ENCODE data around the gene SLC16A11.
"Not testable (repeated sequence)": the region's sequence is repeated elsewhere in the genome, so short reads cannot be mapped to it uniquely, and the experiment has no call there.

Gene SLC16A11

GRCh38 chr17:7058831-7059447 is 15.0 kb upstream of the SLC16A11 start:
- DNase-seq (ENCODE audit: low spot score): no peak

DNA sequence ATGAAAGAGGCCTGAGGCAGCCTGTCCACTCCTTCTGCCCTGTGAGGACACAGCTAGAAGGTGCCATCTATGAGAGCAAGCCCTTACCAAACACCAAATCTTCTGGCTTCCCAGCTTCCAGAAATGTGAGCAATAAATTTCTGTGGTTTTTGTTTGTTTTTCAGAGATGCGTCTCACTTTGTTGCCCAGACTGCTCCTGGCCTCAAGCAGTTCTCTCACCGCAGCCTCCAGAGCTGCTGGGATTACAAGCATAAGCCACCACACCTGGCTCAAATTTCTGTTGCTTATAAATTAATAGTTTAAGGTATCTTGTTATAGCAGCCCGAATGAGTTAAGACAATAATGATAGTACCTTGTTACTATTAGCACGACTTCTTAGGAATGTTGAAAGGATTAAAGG is 12.5 kb upstream of the SLC16A11 start:
- DNase-seq (ENCODE audit: low spot score): no peak

- DNase-seq (ENCODE audit: low spot score): not testable (repeated sequence)
Measured at GRCh38 chr17:7050583-7050982, 6.7 kb upstream of the SLC16A11 start.

- DNase-seq (ENCODE audit: low spot score): no peak
Measured at GRCh38 chr17:7048968-7049367, 5.1 kb upstream of the SLC16A11 start.

DNA sequence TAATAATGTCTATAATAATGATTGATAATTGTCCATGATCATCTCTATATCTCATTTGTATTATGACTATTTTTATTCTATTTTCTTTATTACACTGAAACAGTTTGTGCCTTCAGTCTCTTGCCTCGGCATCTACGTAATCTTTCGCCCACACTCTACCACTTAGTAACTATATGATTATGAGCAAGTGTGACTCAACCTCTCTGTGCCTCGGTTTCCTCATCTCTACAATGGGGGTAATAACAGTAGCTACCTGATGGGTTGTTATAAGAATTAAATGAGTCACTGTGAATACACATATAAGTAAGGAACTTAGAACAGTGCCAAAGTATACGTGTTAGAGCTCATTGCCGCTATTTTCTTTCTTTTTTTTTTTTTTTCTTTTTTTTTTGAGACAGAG is 3.7 kb upstream of the SLC16A11 start:
- no peak for DNase-seq (ENCODE audit: low spot score)

DNA sequence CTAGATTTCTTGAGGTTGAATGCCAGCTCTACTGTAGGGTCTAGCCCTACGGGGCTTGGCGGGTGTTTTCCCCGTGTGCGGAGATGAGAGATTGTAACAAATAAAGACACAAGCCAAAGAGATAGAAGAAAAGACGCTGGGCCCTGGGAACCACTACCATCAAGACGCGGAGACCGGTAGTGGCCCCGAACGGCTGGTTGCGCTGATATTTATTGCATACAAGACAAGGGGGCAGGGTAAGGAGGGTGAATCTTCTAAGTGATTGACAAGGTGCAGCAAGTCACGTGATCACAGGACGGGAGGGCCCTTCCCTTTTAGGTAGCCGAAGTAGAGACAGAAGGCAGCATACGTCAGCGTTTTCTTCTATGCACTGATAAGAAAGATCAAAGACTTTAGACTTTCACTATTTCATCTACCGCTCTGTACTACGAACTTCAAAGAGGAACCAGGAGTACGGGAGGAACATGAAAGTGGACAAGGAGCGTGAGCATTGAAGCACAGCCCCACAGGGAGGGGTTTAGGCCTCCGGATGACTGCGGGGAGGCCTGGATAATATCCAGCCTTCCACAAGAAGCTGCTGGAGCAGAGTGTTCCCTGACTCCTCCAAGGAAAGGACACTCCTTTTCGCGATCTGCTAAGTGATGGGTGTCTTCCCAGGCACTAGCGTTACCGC is 3.0 kb upstream of the SLC16A11 start:
- DNase-seq (ENCODE audit: low spot score): not testable (repeated sequence)

- no peak for DNase-seq (ENCODE audit: low spot score)
Measured at GRCh38 chr17:7046127-7046724, 2.3 kb upstream of the SLC16A11 start.

DNA sequence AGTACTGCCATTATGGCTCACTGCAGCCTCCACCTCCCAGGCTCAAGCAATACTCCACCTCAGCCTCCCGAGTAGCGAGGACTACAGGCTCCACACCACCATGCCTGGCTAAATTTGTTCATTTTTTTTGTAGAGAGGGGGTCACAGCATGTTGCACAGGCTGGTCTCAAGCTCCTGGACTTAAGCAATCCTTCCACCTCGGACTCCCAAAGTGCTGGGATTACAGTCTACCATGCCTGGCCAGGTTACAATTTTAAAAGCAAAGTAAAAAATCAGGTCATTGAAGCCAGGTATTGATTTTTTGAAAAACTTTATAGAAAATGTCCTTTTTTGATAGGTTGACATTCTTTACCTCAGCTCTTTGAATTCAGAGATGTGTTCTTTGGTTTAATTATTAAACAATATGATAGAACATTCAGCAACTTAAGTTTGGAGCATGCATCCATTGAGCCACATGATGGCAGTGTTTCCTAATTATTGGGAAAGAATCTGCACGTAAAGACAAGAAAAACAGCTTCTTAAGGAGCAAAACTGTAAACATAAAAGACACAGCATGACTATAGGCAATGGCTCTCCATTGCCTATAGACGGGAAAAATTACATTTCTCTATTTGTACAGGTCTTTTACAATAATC is 1.7 kb upstream of the SLC16A11 start:
- peak; percentile 55 for DNase-seq (ENCODE audit: low spot score)

DNA sequence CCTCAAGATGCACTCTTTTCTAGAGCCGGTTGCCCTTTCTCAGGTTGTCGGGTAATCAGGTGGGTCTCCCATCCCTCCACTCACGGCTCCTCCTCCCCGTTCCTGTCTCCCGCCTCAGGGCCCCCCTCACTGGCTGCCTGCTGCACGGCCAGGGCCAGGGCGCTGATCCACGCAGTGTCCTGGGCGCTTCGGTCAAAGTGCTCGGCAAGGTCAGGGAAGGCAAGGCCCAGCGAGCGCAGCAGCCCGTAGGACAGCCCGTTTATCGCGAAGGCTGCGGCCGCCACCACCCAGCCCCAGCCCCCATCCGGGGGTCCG is 753 bp downstream of the SLC16A11 start:
- no peak for DNase-seq (ENCODE audit: low spot score)

DNA sequence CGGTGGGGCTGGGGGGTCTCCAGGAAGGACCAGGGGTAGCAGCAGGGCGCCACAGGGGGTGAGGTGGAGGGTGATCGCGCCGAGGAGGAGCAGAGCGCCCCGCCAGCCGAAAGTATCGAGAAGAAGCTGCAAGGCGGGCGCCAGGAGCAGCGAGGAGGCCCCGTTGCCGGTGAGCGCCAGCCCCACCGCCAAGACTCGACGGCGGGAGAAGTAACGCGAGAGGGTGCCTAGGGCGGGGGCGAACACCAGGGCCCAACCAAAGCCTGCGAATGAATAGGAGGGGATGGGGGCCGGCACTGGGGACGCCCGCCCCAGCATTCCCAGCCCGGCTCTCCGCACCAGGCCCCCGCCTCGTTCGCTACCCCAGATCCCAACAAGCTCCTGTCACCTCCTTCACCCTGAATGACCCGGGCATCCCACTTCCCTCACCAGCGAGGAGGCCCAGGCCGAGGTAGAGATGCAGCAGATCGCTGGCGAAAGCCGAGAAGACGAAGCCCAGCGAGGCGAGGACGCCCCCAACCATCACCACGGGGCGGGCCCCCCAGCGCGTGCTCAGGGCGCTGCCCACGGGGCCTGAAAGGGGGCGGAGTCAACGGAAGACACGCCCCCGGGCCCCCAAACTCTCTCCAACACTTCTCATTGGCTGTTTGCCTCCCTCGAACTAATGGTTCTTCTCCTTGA is 1.3 kb downstream of the SLC16A11 start:
- no peak for DNase-seq (ENCODE audit: low spot score)

- no peak for DNase-seq (ENCODE audit: low spot score)
Measured at GRCh38 chr17:7041607-7042500, 2.0 kb downstream of the SLC16A11 start.

GRCh38 chr17:7039832-7040231 is 4.1 kb downstream of the SLC16A11 start:
- no peak for DNase-seq (ENCODE audit: low spot score)

DNA sequence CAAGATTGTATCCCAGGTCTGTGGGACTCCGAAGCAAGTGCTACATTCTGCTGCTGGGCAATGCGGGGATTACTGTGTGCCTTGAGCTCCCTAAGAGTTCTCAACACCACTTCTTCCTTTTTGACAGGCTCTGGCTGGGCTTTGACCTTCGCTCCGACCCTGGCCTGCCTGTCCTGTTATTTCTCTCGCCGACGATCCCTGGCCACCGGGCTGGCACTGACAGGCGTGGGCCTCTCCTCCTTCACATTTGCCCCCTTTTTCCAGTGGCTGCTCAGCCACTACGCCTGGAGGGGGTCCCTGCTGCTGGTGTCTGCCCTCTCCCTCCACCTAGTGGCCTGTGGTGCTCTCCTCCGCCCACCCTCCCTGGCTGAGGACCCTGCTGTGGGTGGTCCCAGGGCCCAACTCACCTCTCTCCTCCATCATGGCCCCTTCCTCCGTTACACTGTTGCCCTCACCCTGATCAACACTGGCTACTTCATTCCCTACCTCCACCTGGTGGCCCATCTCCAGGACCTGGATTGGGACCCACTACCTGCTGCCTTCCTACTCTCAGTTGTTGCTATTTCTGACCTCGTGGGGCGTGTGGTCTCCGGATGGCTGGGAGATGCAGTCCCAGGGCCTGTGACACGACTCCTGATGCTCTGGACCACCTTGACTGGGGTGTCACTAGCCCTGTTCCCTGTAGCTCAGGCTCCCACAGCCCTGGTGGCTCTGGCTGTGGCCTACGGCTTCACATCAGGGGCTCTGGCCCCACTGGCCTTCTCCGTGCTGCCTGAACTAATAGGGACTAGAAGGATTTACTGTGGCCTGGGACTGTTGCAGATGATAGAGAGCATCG is 5.6 kb downstream of the SLC16A11 start:
- no peak for DNase-seq (ENCODE audit: low spot score)

DNA sequence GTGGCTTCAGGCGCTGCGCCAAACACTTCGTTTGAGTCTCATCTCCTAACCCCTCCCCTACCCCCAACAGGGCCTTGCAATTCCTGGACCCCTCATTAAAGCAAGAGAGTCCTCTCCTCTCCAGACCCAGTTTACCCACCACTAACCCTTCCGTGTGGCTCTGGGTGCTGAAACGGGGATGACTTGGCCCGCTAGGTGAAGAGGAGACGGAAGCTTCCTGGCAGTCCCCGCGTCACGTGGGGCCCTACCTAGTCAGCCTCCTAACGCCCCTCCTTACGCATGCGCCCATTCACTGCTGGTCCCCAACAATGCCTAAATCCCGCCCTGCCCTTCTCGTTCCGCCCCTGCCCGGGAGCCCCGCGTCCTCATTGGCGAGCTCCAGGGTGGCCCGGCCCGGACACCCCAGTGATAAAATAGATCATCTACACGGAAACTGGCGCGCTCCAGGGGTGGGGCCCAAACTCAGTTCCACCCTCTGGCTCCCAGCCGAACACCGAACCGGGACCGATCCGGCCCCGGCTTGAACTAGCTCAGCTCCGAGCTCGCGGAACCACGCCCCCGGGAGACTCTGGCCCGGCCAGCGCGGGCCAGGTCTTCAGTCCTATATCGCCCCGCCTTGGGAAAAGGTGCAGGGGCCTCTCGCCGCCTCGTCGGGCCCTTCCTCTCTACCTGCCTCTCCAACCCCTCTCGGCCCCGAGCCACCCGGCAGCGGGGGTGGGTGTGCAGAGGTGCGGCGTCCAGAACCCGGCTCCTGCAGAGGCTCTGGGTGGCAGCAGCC is 8.1 kb downstream of the SLC16A11 start, which contains the start of gene SLC16A13:
Gene SLC16A13, plus strand, starts transcription at position 425 of the 778 bp plus-strand sequence. CDS start 368 bp downstream, outside the sequence.
- peak; percentile 81 for DNase-seq (ENCODE audit: low spot score)

- DNase-seq (ENCODE audit: low spot score): no peak
Measured at GRCh38 chr17:7034955-7035590, 8.8 kb downstream of the SLC16A11 start.

DNA sequence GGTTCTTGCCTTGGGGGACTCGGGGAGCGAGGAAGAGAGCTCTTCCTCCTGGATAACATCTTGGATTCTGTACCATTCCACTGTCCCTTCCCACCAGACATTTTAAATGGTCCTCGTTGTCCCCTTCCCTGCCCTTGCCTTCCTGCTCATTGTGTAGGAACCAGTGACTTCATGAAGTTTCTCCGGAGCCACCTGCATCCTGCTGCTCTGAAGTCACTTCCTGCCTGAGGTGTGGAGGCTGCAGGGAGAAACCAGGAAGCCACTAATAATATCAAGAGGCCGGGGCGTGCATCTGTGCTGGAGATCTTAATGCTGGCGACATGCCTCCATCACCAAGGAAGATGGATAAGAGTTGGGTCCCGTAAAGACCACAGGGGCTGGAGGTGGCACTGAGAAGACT is 14.2 kb downstream of the SLC16A11 start:
- no peak for DNase-seq (ENCODE audit: low spot score)

GRCh38 chr17:7029096-7029495 is 14.8 kb downstream of the SLC16A11 start:
- DNase-seq (ENCODE audit: low spot score): no peak

DNA sequence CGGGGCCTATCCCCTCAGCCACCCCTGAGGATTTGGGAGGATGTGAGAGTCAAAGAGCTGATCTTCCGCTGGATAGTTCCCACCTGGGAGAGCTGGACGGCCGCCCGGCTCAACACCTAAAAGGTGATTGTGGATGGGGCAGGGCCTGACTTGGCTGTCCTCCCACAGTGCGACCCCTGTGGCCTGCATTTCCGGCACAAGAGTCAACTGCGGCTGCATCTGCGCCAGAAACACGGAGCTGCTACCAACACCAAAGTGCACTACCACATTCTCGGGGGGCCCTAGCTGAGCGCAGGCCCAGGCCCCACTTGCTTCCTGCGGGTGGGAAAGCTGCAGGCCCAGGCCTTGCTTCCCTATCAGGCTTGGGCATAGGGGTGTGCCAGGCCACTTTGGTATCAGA is 16.6 kb downstream of the SLC16A11 start:
- no peak for DNase-seq (ENCODE audit: low spot score)

- DNase-seq (ENCODE audit: low spot score): no peak
Measured at GRCh38 chr17:7026471-7027115, 17.3 kb downstream of the SLC16A11 start.

Data from globus pallidus (tissue), 1 donor.